GM12892 (cell line): ENCODE results near the gene THBS2.
A peak's percentile ranks its signal among the peaks of the same experiment; 100 is the strongest.
"Not testable (repeated sequence)": the region's sequence is repeated elsewhere in the genome, so short reads cannot be mapped to it uniquely, and the experiment has no call there.

Experiments
- DNase-seq: peaks from one replicate; pipeline ENCODE4 v3.0.0; 2011; ENCODE audit not compliant: insufficient read length
- FAIRE-seq: peaks from 2 replicates; lab custom pipeline; 2011; peaks lifted over from hg19 to GRCh38; lab: Jason Lieb, UNC
- POLR2A ChIP-seq: IDR thresholded peaks from 2 replicates; pipeline ENCODE4 v1.6.1; 2011; ENCODE audit warnings: low read depth, low read length, control low read depth
- POLR2AphosphoS5 ChIP-seq: IDR thresholded peaks from 2 replicates; pipeline ENCODE4 v1.6.1; 2011; ENCODE audit warnings: low read depth, low read length, control low read depth
- TAF1 ChIP-seq: IDR thresholded peaks from 2 replicates; pipeline ENCODE4 v1.6.1; 2011; ENCODE audit warnings: low read depth, mild to moderate bottlenecking, control low read depth, low read length, borderline replicate concordance

THBS2 gene

GRCh38 chr6:169224185-169224695 lies 29.4 kb downstream of the THBS2 start:
- DNase-seq (no peak), FAIRE-seq (no peak)
- TF ChIP-seq POLR2AphosphoS5, result no peak
- TF ChIP-seq POLR2A, result no peak
- no peak for TF ChIP-seq TAF1

- FAIRE-seq (no peak), DNase-seq (no peak)
- TF ChIP-seq TAF1, result no peak
- TF ChIP-seq POLR2AphosphoS5, result no peak
- no peak for TF ChIP-seq POLR2A
These were observed 30.6 kb downstream of the THBS2 start for GRCh38 chr6:169223006-169223405.

DNA sequence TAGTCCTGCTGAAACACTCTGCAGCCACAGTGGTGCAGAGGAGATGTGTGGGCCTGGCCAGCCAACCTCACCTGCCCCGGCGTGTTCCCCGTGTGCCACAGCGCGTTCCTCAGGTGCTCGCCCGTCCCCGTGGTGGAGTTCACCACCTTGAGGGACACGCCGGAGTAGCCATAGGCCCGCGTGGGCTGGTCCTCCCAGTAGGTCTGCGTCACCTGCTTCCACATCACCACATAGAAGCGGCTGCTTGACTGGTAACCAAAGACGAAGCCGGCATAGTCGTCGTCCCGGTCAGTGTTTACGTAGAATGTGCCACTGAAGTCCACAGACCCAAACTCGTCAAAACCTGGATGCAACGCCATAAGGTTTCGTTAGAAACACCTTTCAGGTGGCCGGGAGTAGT lies 31.5 kb downstream of the THBS2 start:
- TF ChIP-seq POLR2A, result no peak
- FAIRE-seq, result no peak
- no peak for DNase-seq

DNA sequence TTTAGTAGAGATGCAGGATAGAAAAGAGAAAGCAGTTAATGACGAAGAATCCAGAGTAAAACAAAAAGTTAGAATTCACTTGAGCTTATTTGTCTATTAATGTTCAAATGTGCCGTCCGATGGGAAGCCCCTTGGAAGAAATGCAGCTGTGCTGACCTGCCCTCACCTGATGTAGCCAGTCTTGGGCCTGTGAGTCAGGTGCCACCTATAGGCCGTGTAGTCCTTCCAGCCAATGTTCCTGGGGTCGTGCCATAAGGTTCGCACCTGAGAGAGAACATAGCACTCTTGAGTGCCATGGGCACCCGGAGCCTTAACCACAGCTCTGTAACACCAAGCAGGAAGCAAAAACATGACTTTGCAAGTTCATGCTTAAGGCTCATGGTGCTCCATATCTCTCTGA lies 32.4 kb downstream of the THBS2 start:
- FAIRE-seq (no peak), DNase-seq (no peak)
- TF ChIP-seq POLR2AphosphoS5 (no peak), TAF1 (no peak), POLR2A (no peak)

GRCh38 chr6:169220068-169220964 lies 33.3 kb downstream of the THBS2 start:
- FAIRE-seq (no peak), DNase-seq (no peak)
- TF ChIP-seq POLR2AphosphoS5, result no peak
- TF ChIP-seq POLR2A, result no peak
- no peak for TF ChIP-seq TAF1

DNA sequence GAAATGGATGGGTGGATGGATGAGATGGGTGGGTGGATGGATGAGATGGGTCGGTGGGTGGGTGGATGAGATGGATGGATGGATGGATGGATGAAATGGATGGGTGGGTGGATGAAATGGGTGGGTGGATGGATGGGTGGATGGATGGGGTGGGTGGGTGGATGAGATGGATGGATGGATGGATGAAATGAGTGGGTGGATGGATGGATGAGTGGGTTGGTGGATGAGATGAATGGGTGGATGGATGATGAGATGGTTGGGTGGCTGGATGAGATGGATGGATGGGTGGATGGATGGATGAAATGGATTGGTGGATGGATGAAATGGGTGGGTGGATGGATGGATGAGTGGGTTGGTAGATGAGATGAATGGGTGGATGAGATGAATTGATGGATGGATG lies 35.7 kb downstream of the THBS2 start:
- DNase-seq (no peak), FAIRE-seq (no peak)
- TF ChIP-seq TAF1 (no peak), POLR2AphosphoS5 (no peak), POLR2A (no peak)

- TF ChIP-seq POLR2A, result no peak
- no peak for TF ChIP-seq POLR2AphosphoS5
- TF ChIP-seq TAF1, result no peak
- FAIRE-seq (no peak), DNase-seq (no peak)
These were observed 36.8 kb downstream of the THBS2 start for GRCh38 chr6:169216830-169217229.

- no peak for TF ChIP-seq POLR2AphosphoS5
- TF ChIP-seq TAF1, result no peak
- TF ChIP-seq POLR2A, result no peak
- DNase-seq (no peak), FAIRE-seq (no peak)
These were observed 38.4 kb downstream of the THBS2 start for GRCh38 chr6:169215201-169215681.

GRCh38 chr6:169214789-169215188 lies 38.9 kb downstream of the THBS2 start:
- FAIRE-seq, DNase-seq: not testable (repeated sequence)

DNA sequence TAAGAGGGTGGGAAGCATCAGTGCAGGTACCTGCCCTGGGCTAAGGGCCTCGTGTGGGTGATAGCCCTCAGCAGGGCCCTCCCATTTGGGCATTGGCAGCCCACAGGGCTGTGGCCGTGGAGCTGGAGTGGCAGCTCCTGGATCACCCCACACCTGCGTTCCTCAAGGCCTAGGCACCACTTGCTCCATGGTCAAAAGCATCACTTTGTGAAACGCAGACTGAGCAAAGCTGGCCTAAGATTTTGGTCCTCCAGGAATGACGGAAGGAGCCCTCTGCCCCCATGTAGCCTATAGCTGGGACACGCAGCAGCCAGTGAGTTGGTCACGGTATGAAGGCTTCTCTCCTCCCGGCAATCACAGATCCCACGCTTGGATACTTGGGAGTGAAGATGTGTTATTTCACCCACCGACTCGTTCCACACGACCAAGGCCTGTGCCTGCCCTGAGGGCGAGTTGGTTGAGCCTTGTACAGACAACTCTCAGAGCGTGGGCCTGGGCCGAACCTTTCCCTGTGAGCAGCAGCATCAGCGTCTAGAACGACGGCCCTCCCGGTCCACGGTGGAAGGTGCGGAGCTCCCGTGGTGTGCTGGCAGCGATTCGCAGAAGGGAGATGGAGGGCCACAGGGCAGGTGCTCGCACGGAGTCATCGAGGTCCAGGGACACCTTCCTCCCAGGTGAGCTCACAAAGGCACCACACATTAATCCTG lies 39.7 kb downstream of the THBS2 start:
- DNase-seq, result no peak
- FAIRE-seq, result no peak
- TF ChIP-seq POLR2A (no peak), POLR2AphosphoS5 (no peak), TAF1 (no peak)

DNA sequence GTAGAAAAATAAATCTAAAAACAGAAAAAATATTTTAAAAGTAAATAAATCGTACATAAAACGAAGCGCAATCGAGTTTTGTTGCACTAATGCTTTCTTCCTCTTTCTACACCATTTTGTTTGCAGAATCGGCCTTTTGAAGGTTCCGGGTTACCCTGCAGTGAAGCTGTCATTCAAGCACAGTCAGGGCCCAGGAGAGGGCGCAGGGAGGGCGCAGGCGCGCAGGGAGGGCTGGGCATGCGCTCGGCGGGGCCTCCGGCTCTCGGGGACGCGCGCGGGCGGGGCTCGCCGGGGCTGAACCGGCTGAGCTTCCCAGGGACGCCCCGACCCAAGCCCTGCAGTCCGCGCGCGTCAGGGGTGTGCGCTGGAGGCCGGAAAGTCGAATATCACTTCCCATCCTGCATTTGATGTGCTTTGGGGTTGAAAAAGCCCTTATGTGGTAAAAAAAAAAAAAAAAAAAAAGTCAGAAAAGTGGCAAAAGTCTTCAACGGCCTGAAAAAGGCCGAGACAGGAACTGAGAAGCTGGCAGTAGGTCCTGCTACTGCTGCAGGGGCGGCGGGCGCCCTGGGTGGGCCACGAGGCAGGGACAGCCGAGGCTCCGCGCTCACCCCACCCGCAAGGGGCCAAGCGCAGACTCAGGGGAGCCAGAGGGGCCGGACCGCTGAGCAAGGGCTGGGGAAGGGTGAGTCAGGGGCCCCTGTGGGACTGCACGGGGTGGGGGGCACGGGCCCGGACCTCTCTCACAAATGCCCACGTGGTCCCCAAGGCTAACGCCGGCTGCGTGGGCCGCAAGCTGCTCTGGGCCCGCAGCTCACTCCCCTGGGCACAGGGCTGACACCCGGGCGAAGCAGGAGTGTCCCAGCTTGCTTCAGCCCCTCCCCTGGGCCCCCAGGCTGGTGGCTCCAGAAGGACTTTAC lies 40.5 kb downstream of the THBS2 start:
- DNase-seq (peak; percentile 77), FAIRE-seq (peak; percentile 58)
- TF ChIP-seq TAF1, result no peak
- TF ChIP-seq POLR2A, result no peak
- no peak for TF ChIP-seq POLR2AphosphoS5
